Sigmoid colon (tissue), 7 donors: ENCODE results near the gene BMPER. TPM values are rescaled to one million over a fixed set of nuclear protein-coding genes. Genes with fewer than 3 reads are reported as not detected.

ENCODE experiments used
- DNase-seq: peaks from one replicate; pipeline ENCODE4 v3.0.0-alpha.2; 2019
- H3K27ac ChIP-seq, 4 donors: fragments of 200-600 bp; sonication (generic); one replicate each; pipeline ENCODE4 v1.5.1; 2016 to 2019; ENCODE audit warnings: mild to moderate bottlenecking in 1 of 4
- H3K27me3 ChIP-seq, 3 donors: fragments of 200-600 bp; sonication (generic); one replicate each; pipeline ENCODE4 v1.5.1; 2019; ENCODE audit warnings: mild to moderate bottlenecking in 1 of 3
- H3K36me3 ChIP-seq, 4 donors: fragments of 200-600 bp; sonication (generic); one replicate each; pipeline ENCODE4 v1.5.1; 2016 to 2019
- H3K4me1 ChIP-seq, 4 donors: fragments of 200-600 bp; sonication (generic); one replicate each; pipeline ENCODE4 v1.5.1; 2017 to 2019
- H3K4me3 ChIP-seq, 4 donors: fragments of 200-600 bp; sonication (generic); one replicate each; pipeline ENCODE4 v1.5.1; 2017 to 2019; ENCODE audit warnings: mild to moderate bottlenecking in 2 of 4, moderate library complexity in 1 of 4
- H3K9me3 ChIP-seq, 4 donors: fragments of 200-600 bp in 3 of 4; sonication (generic) in 3 of 4; one replicate each; pipeline versions ENCODE4 v1.5.1 to v1.6.1; 2013 to 2019
- CTCF ChIP-seq, 4 experiments: fragments of 450-650 bp in 3 of 4; fragments of 200-600 bp in 1 of 4; IDR thresholded peaks; one replicate each; pipeline ENCODE4 v1.5.1; 2016 to 2019; ENCODE audit warnings: antibody characterized with exemption in 4 of 4, mild to moderate bottlenecking in 3 of 4, moderate library complexity in 2 of 4
- EP300 ChIP-seq, 4 donors: sonication (generic); formaldehyde crosslinking; IDR thresholded peaks; one replicate each; pipeline ENCODE4 v1.6.1; 2017; ENCODE audit warnings: antibody characterized with exemption in 4 of 4
- POLR2A ChIP-seq, 2 donors: fragments of 450-650 bp; IDR thresholded peaks; one replicate each; pipeline ENCODE4 v1.6.1; 2016; ENCODE audit warnings: antibody characterized with exemption in 2 of 2, mild to moderate bottlenecking in 2 of 2, moderate library complexity in 2 of 2
- POLR2AphosphoS5 ChIP-seq, 4 donors: sonication (generic); formaldehyde crosslinking; IDR thresholded peaks; one replicate each; pipeline ENCODE4 v1.6.1; 2017; ENCODE audit warnings: antibody characterized with exemption in 4 of 4
- WGBS, 2 donors: extraction: QIAGEN DNeasy Blood & Tissue Kit; methylation state at CpG; one replicate each; pipeline ENCODE4 v1.1.7; 2013; 5-methylcytosine and 5-hydroxymethylcytosine counted together
- intact Hi-C: fragments of 100-400 bp; cut with DNase I; formaldehyde crosslinking; loops from one replicate; pipeline ENCODE4 v1.15.1; 2023
- polyA plus RNA-seq, 3 donors: library from polyadenylated mRNA; stranded (reverse); fragments of 200-250 nt; gene quantifications; one replicate each; pipeline ENCODE4 v1.2.3, GENCODE V29; 2013
- total RNA-seq, 4 donors: library from RNA; depleted of rRNA; stranded (reverse); fragments of >200 nt; gene quantifications; one replicate each; pipeline ENCODE4 v1.1.0, GENCODE V29; 2016
- donor health status: healthy with polysubstance abuse.
- donor health status: Bipolar disorder and iron deficiency.
- donor health status: healthy.

Gene BMPER
- total and polyA plus RNA-seq, 7 donors, result 0.51 to 3.1 (median 1.6) TPM; not detected in 1

GRCh38 chr7:33998476-33998875 lies 93.1 kb downstream of the BMPER start:
- Histone ChIP-seq H3K4me1 (no peaks in the 10 kb centered on the region), H3K27ac (no peak overlapping the region), H3K4me3 (no peak overlapping the region), H3K36me3 (no peaks in the 10 kb centered on the region), H3K9me3 (no peaks in the 10 kb centered on the region), H3K27me3 (no peaks in the 10 kb centered on the region)
- DNase-seq, result no peak
- intact Hi-C loops, result no loop called here
- no peak for TF ChIP-seq CTCF (IDR thresholded peaks at IDR 0.05)
- TF ChIP-seq POLR2A (IDR thresholded peaks at IDR 0.05), result no peak
- no peak for TF ChIP-seq POLR2AphosphoS5 (IDR thresholded peaks at IDR 0.05)
- no peak for TF ChIP-seq EP300 (IDR thresholded peaks at IDR 0.05)
- 76 to 83% methylated on average over 6 of the region's 6 CpGs for WGBS, 2 donors

- H3K36me3 ChIP-seq, result no peaks in the 10 kb centered on the region
- H3K4me3 ChIP-seq, result no peak overlapping the region
- TF ChIP-seq CTCF (IDR thresholded peaks at IDR 0.05) (no peak), POLR2AphosphoS5 (IDR thresholded peaks at IDR 0.05) (no peak), EP300 (IDR thresholded peaks at IDR 0.05) (no peak)
- H3K9me3 ChIP-seq, result no peaks in the 10 kb centered on the region
- no peak for DNase-seq
- intact Hi-C loops, result no loop called here
- H3K27me3 ChIP-seq, result no peaks in the 10 kb centered on the region
- peaks cover 0 to 5% (median 2%) of the 10 kb centered on the region in 4 donors for H3K4me1 ChIP-seq
- H3K27ac ChIP-seq, result no peak overlapping the region
- WGBS, 2 donors, result 78 to 84% methylated on average over 3 of the region's 3 CpGs
These were observed 105.8 kb downstream of the BMPER start for GRCh38 chr7:34011017-34011695.

- Histone ChIP-seq H3K9me3 (no peaks in the 10 kb centered on the region), H3K27me3 (no peaks in the 10 kb centered on the region), H3K27ac (no peak overlapping the region), H3K36me3 (no peaks in the 10 kb centered on the region), H3K4me1 (peaks cover 0 to 5% (median 2%) of the 10 kb centered on the region in 4 donors), H3K4me3 (no peak overlapping the region)
- WGBS, 2 donors, result 79 to 82% methylated on average over 1 of the region's 1 CpG
- intact Hi-C loops, result no loop called here
- TF ChIP-seq EP300 (IDR thresholded peaks at IDR 0.05) (no peak), POLR2AphosphoS5 (IDR thresholded peaks at IDR 0.05) (no peak), POLR2A (IDR thresholded peaks at IDR 0.05) (no peak), CTCF (IDR thresholded peaks at IDR 0.05) (no peak)
- no peak for DNase-seq
These were observed 106.4 kb downstream of the BMPER start for GRCh38 chr7:34011696-34012095.

GRCh38 chr7:34013421-34013820 lies 108.1 kb downstream of the BMPER start:
- 94 to 97% methylated on average over 1 of the region's 1 CpG for WGBS, 2 donors
- TF ChIP-seq POLR2A (IDR thresholded peaks at IDR 0.05) (no peak), POLR2AphosphoS5 (IDR thresholded peaks at IDR 0.05) (no peak), EP300 (IDR thresholded peaks at IDR 0.05) (no peak), CTCF (IDR thresholded peaks at IDR 0.05) (no peak)
- Histone ChIP-seq H3K4me3 (no peak overlapping the region), H3K27me3 (no peaks in the 10 kb centered on the region), H3K9me3 (no peaks in the 10 kb centered on the region), H3K36me3 (no peaks in the 10 kb centered on the region), H3K27ac (no peak overlapping the region), H3K4me1 (peaks cover 0 to 5% (median 2%) of the 10 kb centered on the region in 4 donors)
- DNase-seq, result no peak
- intact Hi-C loops, result no loop called here

GRCh38 chr7:34015651-34016050 lies 110.3 kb downstream of the BMPER start:
- intact Hi-C loops, result no loop called here
- Histone ChIP-seq H3K4me1 (peaks cover 0 to 5% (median 2%) of the 10 kb centered on the region in 4 donors), H3K27me3 (no peaks in the 10 kb centered on the region), H3K27ac (no peak overlapping the region), H3K9me3 (no peaks in the 10 kb centered on the region), H3K4me3 (no peak overlapping the region), H3K36me3 (no peaks in the 10 kb centered on the region)
- no peak for DNase-seq
- WGBS, 2 donors, result 83 to 88% methylated on average over 4 of the region's 4 CpGs
- TF ChIP-seq POLR2A (IDR thresholded peaks at IDR 0.05) (no peak), POLR2AphosphoS5 (IDR thresholded peaks at IDR 0.05) (no peak), EP300 (IDR thresholded peaks at IDR 0.05) (no peak), CTCF (IDR thresholded peaks at IDR 0.05) (no peak)
